ENCODE data around the gene PPFIA1. TPM values are rescaled to one million over a fixed set of nuclear protein-coding genes. Genes with fewer than 3 reads are reported as not detected.

Gene PPFIA1
- total RNA-seq, 2 experiments from 2014 or later, result 34.3 to 42.0 TPM

DNA sequence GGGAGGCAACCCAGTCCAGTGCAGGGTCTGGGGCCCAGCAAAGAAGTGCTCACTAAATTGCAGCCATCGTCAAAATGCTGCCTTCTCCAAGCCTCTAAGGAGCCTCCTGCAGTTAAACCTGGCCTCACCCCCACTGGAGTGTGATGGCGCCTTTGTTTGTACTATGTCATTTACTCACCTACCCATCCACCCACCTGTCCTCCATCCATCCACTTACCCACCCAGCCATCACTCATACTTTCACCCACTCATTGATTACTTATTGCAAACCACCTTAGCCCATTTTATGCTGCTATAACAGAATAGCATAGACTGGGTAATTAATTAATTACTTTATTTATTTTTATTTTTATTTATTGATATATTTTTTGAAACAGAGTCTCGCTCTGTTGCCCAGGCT, 28.8 kb upstream of the PPFIA1 start:
- Mint-ChIP-seq H3K27ac (no peak overlapping the region), H3K4me3 (no peak overlapping the region), H3K4me1 (ENCODE audit: low read depth) (no peaks in the 10 kb centered on the region), H3K9me3 (no peaks in the 10 kb centered on the region), H3K27me3 (peaks cover 13% of the 10 kb centered on the region), H3K36me3 (ENCODE audit: low read depth) (no peaks in the 10 kb centered on the region)
- Histone ChIP-seq H3K27ac (ENCODE audit: low read depth in 1 of 2, low read length in 2 of 2) (no peak overlapping the region), H3K36me3 (ENCODE audit: insufficient read depth, low read length) (no peaks in the 10 kb centered on the region), H3K9me3 (ENCODE audit: control insufficient read depth in 1 of 2, insufficient read depth in 1 of 2, low read length in 2 of 2) (no peaks in the 10 kb centered on the region), H3K27me3 (ENCODE audit: control insufficient read depth in 1 of 2, insufficient read depth in 2 of 2, low read length in 2 of 2) (no peaks in the 10 kb centered on the region), H3K4me3 (ENCODE audit: low read length) (no peak overlapping the region), H3K4me1 (ENCODE audit: insufficient read depth, low read length) (no peaks in the 10 kb centered on the region)
- intact Hi-C loops (cut with DNase I, micrococcal nuclease), result no loop called here
- TF ChIP-seq, protein P1, sequence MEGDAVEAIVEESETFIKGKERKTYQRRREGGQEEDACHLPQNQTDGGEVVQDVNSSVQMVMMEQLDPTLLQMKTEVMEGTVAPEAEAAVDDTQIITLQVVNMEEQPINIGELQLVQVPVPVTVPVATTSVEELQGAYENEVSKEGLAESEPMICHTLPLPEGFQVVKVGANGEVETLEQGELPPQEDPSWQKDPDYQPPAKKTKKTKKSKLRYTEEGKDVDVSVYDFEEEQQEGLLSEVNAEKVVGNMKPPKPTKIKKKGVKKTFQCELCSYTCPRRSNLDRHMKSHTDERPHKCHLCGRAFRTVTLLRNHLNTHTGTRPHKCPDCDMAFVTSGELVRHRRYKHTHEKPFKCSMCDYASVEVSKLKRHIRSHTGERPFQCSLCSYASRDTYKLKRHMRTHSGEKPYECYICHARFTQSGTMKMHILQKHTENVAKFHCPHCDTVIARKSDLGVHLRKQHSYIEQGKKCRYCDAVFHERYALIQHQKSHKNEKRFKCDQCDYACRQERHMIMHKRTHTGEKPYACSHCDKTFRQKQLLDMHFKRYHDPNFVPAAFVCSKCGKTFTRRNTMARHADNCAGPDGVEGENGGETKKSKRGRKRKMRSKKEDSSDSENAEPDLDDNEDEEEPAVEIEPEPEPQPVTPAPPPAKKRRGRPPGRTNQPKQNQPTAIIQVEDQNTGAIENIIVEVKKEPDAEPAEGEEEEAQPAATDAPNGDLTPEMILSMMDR (IDR thresholded peaks at IDR 0.05), result no peak
- ATAC-seq (ENCODE audit: poor library complexity) (no peak), DNase-seq (no peak)
- CTCF ChIA-PET, result no interaction called here
- POLR2A ChIA-PET, result no interaction called here

DNA sequence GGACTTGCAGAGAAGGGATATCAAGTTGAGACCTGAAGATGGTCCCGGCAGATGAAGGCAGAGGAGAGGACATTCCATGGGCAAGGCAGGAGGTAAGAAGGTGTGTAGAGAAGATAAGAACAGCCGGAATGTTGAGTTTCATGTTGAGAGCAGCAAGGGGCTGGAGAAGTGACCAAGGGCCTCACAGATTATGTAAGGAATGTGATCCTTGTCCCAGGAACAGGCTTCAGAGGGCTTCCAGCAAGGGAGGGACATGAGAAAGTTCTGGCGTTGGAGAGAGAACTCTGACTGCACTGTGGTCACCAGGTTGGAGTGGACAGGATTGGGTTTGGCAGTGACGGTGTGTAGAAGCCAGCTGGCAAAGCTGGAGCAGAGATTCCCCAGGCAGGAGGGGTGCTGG, 27.6 kb upstream of the PPFIA1 start:
- POLR2A ChIA-PET, result no interaction called here
- CTCF ChIA-PET, result no interaction called here
- DNase-seq (no peak), ATAC-seq (ENCODE audit: poor library complexity) (no peak)
- peaks cover 10% of the 10 kb centered on the region for H3K27me3 Mint-ChIP-seq
- H3K4me1 Mint-ChIP-seq (ENCODE audit: low read depth), result no peaks in the 10 kb centered on the region
- no peaks in the 10 kb centered on the region for H3K36me3 Mint-ChIP-seq (ENCODE audit: low read depth)
- TF ChIP-seq, protein P1 (IDR thresholded peaks at IDR 0.05), result no peak
- H3K36me3 ChIP-seq (ENCODE audit: insufficient read depth, low read length), result no peaks in the 10 kb centered on the region
- H3K4me1 ChIP-seq (ENCODE audit: insufficient read depth, low read length), result no peaks in the 10 kb centered on the region
- H3K27ac Mint-ChIP-seq, result no peak overlapping the region
- no peak overlapping the region for H3K27ac ChIP-seq (ENCODE audit: low read depth in 1 of 2, low read length in 2 of 2)
- no peak overlapping the region for H3K4me3 ChIP-seq (ENCODE audit: low read length)
- H3K27me3 ChIP-seq (ENCODE audit: control insufficient read depth in 1 of 2, insufficient read depth in 2 of 2, low read length in 2 of 2), result no peaks in the 10 kb centered on the region
- intact Hi-C loops (cut with DNase I, micrococcal nuclease), result no loop called here
- no peak overlapping the region for H3K4me3 Mint-ChIP-seq
- H3K9me3 Mint-ChIP-seq, result no peaks in the 10 kb centered on the region
- no peaks in the 10 kb centered on the region for H3K9me3 ChIP-seq (ENCODE audit: control insufficient read depth in 1 of 2, insufficient read depth in 1 of 2, low read length in 2 of 2)

DNA sequence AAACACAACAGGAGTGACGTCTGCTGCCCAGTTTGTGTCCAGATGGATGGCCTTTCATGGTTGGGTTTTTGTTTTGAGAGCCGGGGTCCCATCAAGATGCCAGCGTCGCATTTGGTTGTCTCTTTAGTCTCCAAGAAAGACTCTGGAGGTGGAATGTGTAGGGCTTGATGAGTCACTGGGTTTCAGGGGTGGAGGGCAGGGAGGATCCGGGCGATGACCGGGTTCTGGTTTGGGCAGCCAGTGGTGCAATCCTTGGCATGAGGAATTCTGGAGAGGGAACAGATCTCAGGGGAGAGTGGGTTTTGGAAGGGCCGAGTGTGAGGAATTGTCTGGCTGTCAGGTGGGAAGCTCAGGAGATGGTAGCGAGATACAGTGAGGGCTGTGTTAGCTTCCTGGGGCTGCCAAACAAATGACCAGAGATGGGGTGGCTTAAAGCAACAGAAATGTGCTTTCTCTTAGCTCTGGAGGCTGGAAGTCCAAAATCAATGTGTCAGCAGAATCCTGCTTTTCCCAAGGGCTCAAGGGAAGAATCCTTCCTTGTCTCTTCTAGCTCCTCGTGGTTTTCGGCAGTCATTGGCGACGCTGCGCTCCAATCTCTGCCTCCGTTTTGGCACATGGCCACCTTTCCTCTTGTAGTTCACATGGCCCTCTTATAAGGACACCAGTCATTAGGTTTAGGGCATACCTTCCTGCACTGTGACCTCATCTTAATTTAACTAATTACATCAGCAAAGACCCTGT, 26.4 kb upstream of the PPFIA1 start:
- Histone ChIP-seq H3K27ac (ENCODE audit: low read depth in 1 of 2, low read length in 2 of 2) (no peak overlapping the region), H3K36me3 (ENCODE audit: insufficient read depth, low read length) (no peaks in the 10 kb centered on the region), H3K4me1 (ENCODE audit: insufficient read depth, low read length) (no peaks in the 10 kb centered on the region), H3K9me3 (ENCODE audit: control insufficient read depth in 1 of 2, insufficient read depth in 1 of 2, low read length in 2 of 2) (no peaks in the 10 kb centered on the region), H3K4me3 (ENCODE audit: low read length) (no peak overlapping the region), H3K27me3 (ENCODE audit: control insufficient read depth in 1 of 2, insufficient read depth in 2 of 2, low read length in 2 of 2) (no peaks in the 10 kb centered on the region)
- H3K4me3 Mint-ChIP-seq, result no peak overlapping the region
- H3K27me3 Mint-ChIP-seq, result peaks cover 8% of the 10 kb centered on the region
- H3K36me3 Mint-ChIP-seq (ENCODE audit: low read depth), result no peaks in the 10 kb centered on the region
- ATAC-seq (ENCODE audit: poor library complexity) (no peak), DNase-seq (no peak)
- H3K27ac Mint-ChIP-seq, result no peak overlapping the region
- TF ChIP-seq, protein P1 (IDR thresholded peaks at IDR 0.05), result no peak
- no peaks in the 10 kb centered on the region for H3K4me1 Mint-ChIP-seq (ENCODE audit: low read depth)
- intact Hi-C loops (cut with DNase I, micrococcal nuclease), result no loop called here
- ChIA-PET CTCF (no interaction called here), POLR2A (no interaction called here)
- H3K9me3 Mint-ChIP-seq, result no peaks in the 10 kb centered on the region
